NCI-H2227 (cell line): Measurements from ENCODE around the gene OR4F15.

Source experiments
- DNase-seq: peaks from one replicate; lab custom pipeline; 2025; ENCODE audit not compliant: unreplicated experiment; lab: John Stamatoyannopoulos, UW

The OR4F15 gene

DNA sequence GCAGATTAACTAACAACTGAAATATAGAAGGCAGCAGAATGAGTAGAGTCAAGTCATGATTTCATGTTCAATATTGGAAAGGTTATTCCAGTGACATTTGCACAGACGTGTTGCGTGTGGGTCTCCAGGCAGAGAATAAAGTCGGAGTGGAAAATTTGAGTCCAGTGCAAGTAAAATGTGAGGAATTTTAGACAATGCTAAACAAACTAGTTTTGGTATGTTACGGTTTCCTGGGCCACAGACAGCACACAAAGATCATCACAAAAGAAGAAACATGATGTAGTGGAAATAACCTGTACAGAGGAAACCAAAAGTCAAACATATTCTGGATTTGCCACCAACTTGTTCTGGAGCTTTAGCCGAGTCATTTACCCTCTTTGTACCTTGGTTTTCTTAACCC lies 8.3 kb upstream of the OR4F15 start:
- DNase-seq = no peak

GRCh38 chr15:101804375-101804774 lies 7.6 kb upstream of the OR4F15 start:
- no peak for DNase-seq

DNA sequence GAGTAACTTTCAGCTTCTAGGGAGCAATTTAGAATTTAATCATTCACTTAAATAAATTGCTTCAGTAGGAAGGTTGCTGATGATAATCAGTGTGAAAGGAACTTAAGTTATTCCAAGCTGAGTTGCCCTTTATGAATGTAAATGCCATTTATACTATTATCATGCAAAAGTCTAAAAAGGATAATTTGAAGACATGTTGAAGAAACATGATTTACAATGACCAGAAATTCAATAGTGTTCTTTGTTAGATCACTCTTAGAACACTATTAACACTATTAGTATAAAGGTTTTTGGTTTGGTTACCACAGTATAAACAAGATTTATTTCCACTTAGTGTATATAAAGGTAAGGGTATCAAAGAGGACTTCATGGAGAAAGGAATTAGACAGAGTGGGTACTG lies 7.1 kb upstream of the OR4F15 start:
- DNase-seq = no peak

GRCh38 chr15:101805605-101806345 lies 6.2 kb upstream of the OR4F15 start:
- DNase-seq = no peak

GRCh38 chr15:101807345-101807945 lies 4.6 kb upstream of the OR4F15 start:
- DNase-seq = no peak

- DNase-seq = no peak
Measured at GRCh38 chr15:101808201-101808600, 3.8 kb upstream of the OR4F15 start.

DNA sequence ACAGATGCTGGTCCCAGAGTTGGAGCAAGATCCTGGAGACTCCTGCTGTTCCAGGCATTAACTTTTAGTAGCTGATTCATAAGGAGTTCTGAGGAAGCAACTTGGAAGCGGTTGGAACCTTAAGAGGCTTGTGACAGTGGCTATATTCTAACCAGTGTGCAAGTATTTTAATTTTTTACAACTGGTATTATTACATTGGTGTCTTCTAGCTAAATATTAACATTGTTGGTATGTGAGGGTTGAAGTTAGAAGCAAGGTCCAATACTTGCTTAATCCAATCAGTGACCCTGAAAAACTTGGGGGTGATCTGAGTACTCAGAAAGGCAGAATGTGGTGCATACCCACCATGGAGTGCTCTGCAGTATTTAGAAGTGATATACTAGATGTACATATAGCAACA lies 1.5 kb upstream of the OR4F15 start:
- DNase-seq = no peak

- no peak for DNase-seq
Measured at GRCh38 chr15:101810876-101811275, 1.1 kb upstream of the OR4F15 start.

- no peak for DNase-seq
Measured at GRCh38 chr15:101813803-101814534, 2.0 kb downstream of the OR4F15 start.

GRCh38 chr15:101820781-101821180 lies 8.8 kb downstream of the OR4F15 start:
- no peak for DNase-seq

- DNase-seq = no peak
Measured at GRCh38 chr15:101827257-101827656, 15.3 kb downstream of the OR4F15 start.

DNA sequence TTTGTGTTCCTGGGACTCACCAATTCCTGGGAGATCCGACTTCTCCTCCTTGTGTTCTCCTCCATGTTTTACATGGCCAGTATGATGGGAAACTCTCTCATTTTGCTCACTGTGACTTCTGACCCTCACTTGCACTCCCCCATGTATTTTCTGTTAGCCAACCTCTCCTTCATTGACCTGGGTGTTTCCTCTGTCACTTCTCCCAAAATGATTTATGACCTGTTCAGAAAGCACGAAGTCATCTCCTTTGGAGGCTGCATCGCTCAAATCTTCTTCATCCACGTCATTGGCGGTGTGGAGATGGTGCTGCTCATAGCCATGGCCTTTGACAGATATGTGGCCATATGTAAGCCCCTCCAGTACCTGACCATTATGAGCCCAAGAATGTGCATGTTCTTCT lies 16.8 kb downstream of the OR4F15 start:
- DNase-seq = no peak

GRCh38 chr15:101841656-101842055 lies 29.7 kb downstream of the OR4F15 start:
- DNase-seq = no peak

GRCh38 chr15:101844916-101845315 lies 32.9 kb downstream of the OR4F15 start:
- DNase-seq = no peak

GRCh38 chr15:101852356-101852755 lies 40.4 kb downstream of the OR4F15 start:
- DNase-seq = no peak
